Measurements from ENCODE around the gene UBE2V1. TPM values are rescaled to one million over a fixed set of nuclear protein-coding genes. Genes with fewer than 3 reads are reported as not detected.

The UBE2V1 gene
- total RNA-seq, 1 experiment from 2014 or later: 119 TPM

- Histone ChIP-seq H3K4me2 (ENCODE audit: low read length) (no peak overlapping the region), H3K4me3 (ENCODE audit: low read length) (no peak overlapping the region), H3K27ac (ENCODE audit: low read length) (no peak overlapping the region), H4K20me1 (ENCODE audit: low read length) (peaks cover 24% of the 10 kb centered on the region), H3K4me1 (ENCODE audit: insufficient read depth, low read length) (peaks cover 27% of the 10 kb centered on the region), H3F3A (ENCODE audit: low read length, unreplicated experiment) (no peaks in the 10 kb centered on the region), H3K9me3 (ENCODE audit: low read length) (no peaks in the 10 kb centered on the region), H3K79me2 (ENCODE audit: low read length) (peaks cover 59% of the 10 kb centered on the region), H2AFZ (ENCODE audit: low read length) (no peak overlapping the region), H3K36me3 (ENCODE audit: low read depth, low read length) (peaks cover 27% of the 10 kb centered on the region), H3K9ac (ENCODE audit: low read length) (no peak overlapping the region), H3K27me3 (ENCODE audit: low read length) (no peaks in the 10 kb centered on the region), H3K9me2 (replicated peaks; ENCODE audit: low read length) (no peaks in the 10 kb centered on the region)
- ChIA-PET POLR2A (ENCODE audit: unreplicated experiment) (no interaction called here), CTCF (no interaction called here)
- intact Hi-C loops (cut with micrococcal nuclease): loop anchor here (5.0 kb wide), 1 partner anchor 112 kb away; no protein-coding TSS in a partner anchor
- ATAC-seq: no peak
- no peak for DNase-seq
- BruUV-seq (replicated peaks): no TSS peak
- TF ChIP-seq EZH2 (IDR thresholded peaks at IDR 0.05; ENCODE audit: low read length, unreplicated experiment) (no peak), EZH2phosphoT487 (IDR thresholded peaks at IDR 0.05; ENCODE audit: borderline replicate concordance, low read length) (no peak), CTCF (conservative IDR thresholded peaks at IDR 0.05; ENCODE audit: low read depth, low read length) (no peak)
These were observed 23.7 kb downstream of the UBE2V1 start for GRCh38 chr20:50089140-50089786.

- H4K20me1 ChIP-seq (ENCODE audit: low read length): peaks cover 19% of the 10 kb centered on the region
- no peak overlapping the region for H3K4me3 ChIP-seq (ENCODE audit: low read length)
- ATAC-seq: no peak
- no peaks in the 10 kb centered on the region for H3K9me2 ChIP-seq (replicated peaks; ENCODE audit: low read length)
- POLR2A ChIA-PET (ENCODE audit: unreplicated experiment): no interaction called here
- H3K79me2 ChIP-seq (ENCODE audit: low read length): peaks cover 54% of the 10 kb centered on the region
- peak; percentile 31 for DNase-seq
- no peak for TF ChIP-seq EZH2phosphoT487 (IDR thresholded peaks at IDR 0.05; ENCODE audit: borderline replicate concordance, low read length)
- no peak for TF ChIP-seq CTCF (conservative IDR thresholded peaks at IDR 0.05; ENCODE audit: low read depth, low read length)
- TF ChIP-seq EZH2 (IDR thresholded peaks at IDR 0.05; ENCODE audit: low read length, unreplicated experiment): no peak
- no peaks in the 10 kb centered on the region for H3K27me3 ChIP-seq (ENCODE audit: low read length)
- no peak overlapping the region for H3K27ac ChIP-seq (ENCODE audit: low read length)
- no peak overlapping the region for H3K4me2 ChIP-seq (ENCODE audit: low read length)
- CTCF ChIA-PET: no interaction called here
- intact Hi-C loops (cut with micrococcal nuclease): loop anchor here (5.0 kb wide), 1 partner anchor 111 kb away; no protein-coding TSS in a partner anchor
- H3K4me1 ChIP-seq (ENCODE audit: insufficient read depth, low read length): peaks cover 27% of the 10 kb centered on the region
- no TSS peak for BruUV-seq (replicated peaks)
- no peaks in the 10 kb centered on the region for H3K9me3 ChIP-seq (ENCODE audit: low read length)
- peaks cover 31% of the 10 kb centered on the region; the same call in 1 of the 2 replicates for H3K36me3 ChIP-seq (ENCODE audit: low read depth, low read length)
- H3K9ac ChIP-seq (ENCODE audit: low read length): no peak overlapping the region
- H2AFZ ChIP-seq (ENCODE audit: low read length): no peak overlapping the region
- H3F3A ChIP-seq (ENCODE audit: low read length, unreplicated experiment): no peaks in the 10 kb centered on the region
These were observed 24.9 kb downstream of the UBE2V1 start for GRCh38 chr20:50088022-50088421.
